Activated T-cell treated with anti-CD3 and anti-CD28 coated beads, Interleukin-2, amount 50 U/mL, for 4 hours (primary cell): ENCODE results near the gene TLCD3A. TPM values are rescaled to one million over a fixed set of nuclear protein-coding genes. Genes with fewer than 3 reads are reported as not detected.
"Not testable (repeated sequence)": the region's sequence is repeated elsewhere in the genome, so short reads cannot be mapped to it uniquely, and the experiment has no call there.

Experiments
- ATAC-seq, 2 donors: fragments of 200-7000 bp; cut with Tn5 transposase; one replicate each; pipeline ENCODE4 v1.10.0; 2021
- DNase-seq: peaks from one replicate; pipeline ENCODE4 v3.0.0-alpha.2; 2020
- H3K27me3 Mint-ChIP-seq: one replicate; pipeline ENCODE4 v1.8.0; 2021; ENCODE audit warnings: low read depth, mixed read lengths
- H3K36me3 Mint-ChIP-seq: one replicate; pipeline ENCODE4 v1.8.0; 2022; ENCODE audit warnings: mixed read lengths; ENCODE audit not compliant: insufficient read depth
- H3K4me1 Mint-ChIP-seq: one replicate; pipeline ENCODE4 v1.8.0; 2021; ENCODE audit warnings: low read depth, mixed read lengths
- H3K4me3 Mint-ChIP-seq: one replicate; pipeline ENCODE4 v1.8.0; 2021; ENCODE audit warnings: mild to moderate bottlenecking, moderate library complexity, mixed read lengths
- H3K9me3 Mint-ChIP-seq: one replicate; pipeline ENCODE4 v1.8.0; 2021; ENCODE audit warnings: mixed read lengths
- total RNA-seq, 3 donors: library from RNA; stranded (reverse); gene quantifications; one replicate each; pipeline ENCODE4 v1.2.1, GENCODE V29; 2021

Gene TLCD3A
- 10 to 100 TPM in 1 of 3 donors, 1 to 10 TPM in 2; 7.0 to 11.5 (median 7.6) TPM for total RNA-seq

DNA sequence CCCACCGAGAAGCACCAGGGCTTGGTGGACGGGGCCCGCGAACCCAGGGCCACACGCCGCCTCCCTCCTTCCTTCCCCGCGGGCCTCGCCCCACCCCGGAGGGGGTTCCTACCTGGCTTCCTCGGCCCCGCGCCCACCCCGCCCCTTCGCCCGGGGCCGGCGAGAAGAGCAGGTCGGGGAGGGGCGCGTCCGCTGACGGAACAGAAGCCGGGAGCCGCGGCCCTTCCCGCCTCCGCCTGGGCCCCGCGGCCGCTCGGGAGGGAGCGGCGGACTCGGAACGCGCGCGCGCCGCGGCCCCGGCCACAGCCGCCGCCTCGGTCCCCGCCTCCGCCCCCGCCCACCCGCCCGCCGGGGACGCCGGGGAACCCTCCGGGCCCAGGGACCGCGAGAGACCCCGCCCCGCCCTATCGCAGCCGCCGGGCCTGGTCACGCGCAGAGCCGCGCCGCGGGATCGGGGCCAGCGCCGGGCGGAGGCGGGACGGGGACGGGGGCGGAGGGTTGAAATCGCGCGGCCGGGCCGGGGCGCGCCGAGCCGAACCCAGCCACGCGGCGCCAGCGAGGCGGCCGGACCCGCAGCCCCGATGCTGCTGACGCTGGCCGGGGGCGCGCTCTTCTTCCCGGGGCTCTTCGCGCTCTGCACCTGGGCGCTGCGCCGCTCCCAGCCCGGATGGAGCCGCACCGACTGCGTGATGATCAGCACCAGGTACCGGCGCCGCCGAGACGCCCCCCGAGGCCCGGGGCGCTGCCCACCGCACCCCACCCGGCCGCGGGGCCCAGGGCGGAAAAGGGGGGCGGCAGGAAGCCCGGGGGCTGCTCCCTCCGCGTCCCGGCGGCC is at the start of gene TLCD3A:
TSS of gene TLCD3A (plus strand) at position 530 of the 835 bp plus-strand sequence. CDS start at position 582, 52 bp downstream.
- ATAC-seq (peak; percentile 77 to 79), DNase-seq (peak; percentile 36)
- no peaks in the 10 kb centered on the region for H3K9me3 Mint-ChIP-seq
- peaks cover 7% of the 10 kb centered on the region for H3K27me3 Mint-ChIP-seq
- H3K4me3 Mint-ChIP-seq = peak within 1 kb of the TSS; percentile 84
- peaks cover 11% of the 10 kb centered on the region for H3K4me1 Mint-ChIP-seq
- no peaks in the 10 kb centered on the region for H3K36me3 Mint-ChIP-seq

DNA sequence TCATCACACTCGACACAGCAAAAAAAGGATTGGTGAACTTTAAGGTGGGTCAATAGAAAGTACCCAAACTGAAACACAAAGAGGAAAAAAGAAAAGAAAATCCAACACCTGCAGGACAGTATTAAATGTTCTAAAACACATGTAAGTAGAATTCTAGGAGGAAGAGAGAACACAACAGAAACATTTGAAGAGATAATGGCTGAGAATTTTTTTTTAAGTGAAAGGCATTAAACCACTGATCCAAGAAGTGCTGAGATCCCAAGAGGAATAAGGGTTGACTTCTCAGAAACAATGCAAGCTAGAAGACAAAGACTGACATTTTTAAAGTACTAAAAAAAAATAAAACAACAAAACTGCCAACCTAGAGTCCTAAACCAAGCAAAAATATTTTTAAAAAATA is 49.4 kb upstream of the TLCD3A start:
- no peak for DNase-seq
- Mint-ChIP-seq H3K4me1 (peaks cover 20% of the 10 kb centered on the region), H3K27me3 (no peaks in the 10 kb centered on the region), H3K36me3 (peaks cover 12% of the 10 kb centered on the region), H3K9me3 (no peaks in the 10 kb centered on the region), H3K4me3 (no peak overlapping the region)
- no peak for ATAC-seq

DNA sequence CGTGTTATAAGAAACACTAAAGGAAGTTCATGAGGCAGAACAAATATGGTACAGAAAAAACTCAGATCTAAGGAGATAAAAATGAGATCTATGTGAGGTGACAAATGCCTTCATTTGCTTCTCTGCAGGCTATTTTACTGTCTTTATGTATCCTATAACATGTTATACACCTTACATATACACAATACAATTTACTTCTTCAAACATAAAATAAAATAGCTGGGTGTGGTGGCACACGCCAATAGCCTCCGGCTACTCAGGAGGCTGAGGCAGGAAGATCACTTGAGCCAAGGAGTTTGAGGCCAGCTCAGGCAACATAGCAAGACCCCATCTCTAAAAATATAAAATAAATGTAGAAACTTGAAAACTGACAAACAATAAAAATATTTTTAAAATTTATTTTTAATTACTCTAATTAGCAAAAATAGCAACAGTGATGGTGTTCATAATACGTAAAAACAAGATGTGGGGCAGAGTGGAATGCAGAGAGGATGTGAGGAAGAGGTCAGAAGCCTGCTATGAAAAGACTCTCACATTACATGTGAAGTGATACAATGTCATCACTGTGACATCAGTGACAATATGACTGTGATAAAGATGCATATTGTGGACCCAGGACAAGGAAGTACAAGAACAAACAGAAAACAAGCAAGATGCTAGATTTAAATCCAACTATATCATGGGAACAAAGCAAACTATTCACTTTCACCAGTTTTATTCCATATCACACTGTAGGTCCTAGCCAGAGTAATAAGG is 48.7 kb upstream of the TLCD3A start:
- Mint-ChIP-seq H3K4me3 (no peak overlapping the region), H3K9me3 (no peaks in the 10 kb centered on the region), H3K27me3 (no peaks in the 10 kb centered on the region), H3K4me1 (peaks cover 20% of the 10 kb centered on the region), H3K36me3 (peaks cover 15% of the 10 kb centered on the region)
- DNase-seq (no peak), ATAC-seq (no peak)

DNA sequence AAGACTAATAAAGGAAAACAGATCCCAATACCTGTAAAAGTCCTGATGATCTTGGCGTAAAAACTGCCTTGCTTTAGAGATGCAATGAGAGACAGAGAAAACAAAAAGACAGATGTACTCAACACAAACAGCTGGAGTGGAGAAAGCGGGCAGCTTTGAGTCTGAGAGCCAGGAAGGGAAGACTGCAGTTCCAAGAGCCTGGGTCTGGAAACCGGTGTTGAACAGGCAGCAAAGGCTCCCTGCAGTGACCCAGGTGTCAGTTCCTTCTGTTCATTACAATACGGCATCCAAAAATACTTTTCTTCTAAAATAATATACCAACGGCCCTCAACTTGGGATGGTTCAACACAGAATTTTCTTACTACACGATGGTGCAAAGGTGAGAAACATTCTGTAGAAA is 47.4 kb upstream of the TLCD3A start:
- ATAC-seq = no peak
- no peak overlapping the region for H3K4me3 Mint-ChIP-seq
- peaks cover 20% of the 10 kb centered on the region for H3K36me3 Mint-ChIP-seq

DNA sequence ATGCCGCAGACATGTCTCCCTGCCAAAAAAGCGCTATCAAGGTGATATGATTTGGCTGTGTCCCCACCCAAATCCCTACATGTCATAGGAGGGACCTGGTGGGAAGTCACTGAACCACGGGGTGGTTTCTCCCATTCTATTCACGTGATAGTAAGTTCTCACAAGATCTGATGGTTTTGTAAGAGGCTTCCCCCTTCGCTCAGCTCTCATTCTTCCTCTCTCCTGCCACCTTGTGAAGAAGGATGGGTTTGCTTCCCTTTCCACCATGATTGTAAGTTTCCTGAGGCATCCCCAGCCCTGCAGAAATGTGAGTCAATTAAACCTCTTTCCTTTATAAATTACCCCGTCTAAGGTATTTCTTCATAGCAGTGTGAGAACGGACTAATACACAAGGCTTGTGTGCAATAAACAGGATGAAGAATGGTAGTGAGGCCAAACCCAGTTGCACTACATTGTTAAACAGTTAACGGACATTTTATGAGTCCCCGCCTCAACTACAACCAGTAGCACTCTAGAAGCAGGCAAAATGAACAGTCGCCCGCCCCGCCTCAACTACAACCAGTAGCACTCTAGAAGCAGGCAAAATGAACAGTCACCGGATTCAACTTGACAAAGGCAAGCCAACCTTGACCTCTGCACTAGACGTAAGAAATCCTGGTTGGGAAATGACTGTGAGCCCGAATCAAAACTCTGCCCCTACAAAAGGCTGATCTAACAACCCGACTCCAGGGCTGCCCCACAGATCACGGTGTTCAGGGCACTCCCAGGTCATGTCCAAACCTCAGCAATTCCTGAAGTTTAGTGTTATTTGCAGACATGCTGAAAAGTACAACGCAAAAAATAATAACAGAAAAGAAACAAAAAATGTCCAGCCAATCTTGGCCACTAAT is 44.1 kb upstream of the TLCD3A start:
- DNase-seq (no peak), ATAC-seq (no peak)
- Mint-ChIP-seq H3K9me3 (no peaks in the 10 kb centered on the region), H3K27me3 (no peaks in the 10 kb centered on the region), H3K4me3 (no peak overlapping the region), H3K4me1 (peaks cover 2% of the 10 kb centered on the region), H3K36me3 (peaks cover 33% of the 10 kb centered on the region)

More for the DNA sequence above, 47.4 kb upstream of the TLCD3A start:
- Mint-ChIP-seq H3K9me3 (no peaks in the 10 kb centered on the region), H3K4me1 (peaks cover 20% of the 10 kb centered on the region), H3K27me3 (no peaks in the 10 kb centered on the region)
- DNase-seq = no peak

DNA sequence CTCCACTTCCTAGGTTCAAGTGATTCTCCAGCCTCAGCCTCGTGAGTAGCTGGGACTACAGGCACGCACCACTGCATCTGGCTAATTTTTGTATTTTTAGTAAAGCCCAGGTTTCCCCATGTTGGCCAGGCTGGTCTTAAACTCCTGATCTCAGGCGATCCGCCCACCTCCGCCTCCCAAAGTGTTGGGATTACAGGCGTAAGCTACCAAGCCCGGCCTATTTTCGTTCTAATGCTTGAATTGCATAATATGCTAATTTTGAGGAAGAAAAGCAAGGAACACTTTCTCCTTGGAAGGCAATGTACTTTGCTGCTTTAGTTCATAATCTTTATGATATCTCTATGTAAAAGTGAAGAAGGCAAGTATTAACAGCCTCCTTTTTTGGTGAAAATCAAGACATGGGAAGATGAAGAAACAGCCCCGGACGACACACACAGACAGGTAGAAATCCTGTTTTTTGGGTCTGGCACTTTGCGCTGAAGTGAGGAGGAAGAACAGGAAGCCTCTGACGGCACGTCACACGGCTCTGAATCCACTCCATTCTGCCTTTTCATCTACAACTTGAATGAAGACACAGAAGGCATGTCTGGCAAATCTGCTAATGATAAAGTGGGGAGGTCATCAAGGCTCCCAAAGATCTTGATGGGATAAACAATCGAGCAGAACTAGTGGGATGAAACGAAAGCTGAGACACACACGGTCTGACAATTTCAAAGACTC is 42.7 kb upstream of the TLCD3A start:
- Mint-ChIP-seq H3K9me3 (no peaks in the 10 kb centered on the region), H3K36me3 (peaks cover 37% of the 10 kb centered on the region), H3K4me3 (no peak overlapping the region), H3K27me3 (no peaks in the 10 kb centered on the region), H3K4me1 (no peaks in the 10 kb centered on the region)
- DNase-seq (no peak), ATAC-seq (no peak)

DNA sequence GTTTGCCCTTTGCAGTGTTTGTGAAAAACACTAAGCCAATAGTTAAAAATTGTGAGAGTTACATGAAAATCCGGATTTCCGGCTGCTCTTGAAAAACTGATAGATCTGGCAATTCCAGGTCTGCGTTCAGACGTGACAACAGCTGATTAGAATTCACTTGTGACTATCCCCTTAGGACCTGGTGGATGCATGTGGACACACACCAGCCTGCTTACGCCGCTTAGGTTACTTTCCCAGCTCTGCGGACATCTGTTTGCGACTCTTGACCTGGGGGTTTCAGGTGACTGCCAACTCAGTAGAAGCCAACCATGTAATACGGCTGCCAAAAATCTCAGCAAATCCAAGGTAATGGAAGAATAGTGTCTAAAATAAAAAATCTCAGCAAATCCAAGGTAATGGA is 42.0 kb upstream of the TLCD3A start:
- DNase-seq (no peak), ATAC-seq (no peak)
- no peak overlapping the region for H3K4me3 Mint-ChIP-seq
- no peaks in the 10 kb centered on the region for H3K27me3 Mint-ChIP-seq
- no peaks in the 10 kb centered on the region for H3K4me1 Mint-ChIP-seq
- no peaks in the 10 kb centered on the region for H3K9me3 Mint-ChIP-seq
- H3K36me3 Mint-ChIP-seq = peaks cover 39% of the 10 kb centered on the region

DNA sequence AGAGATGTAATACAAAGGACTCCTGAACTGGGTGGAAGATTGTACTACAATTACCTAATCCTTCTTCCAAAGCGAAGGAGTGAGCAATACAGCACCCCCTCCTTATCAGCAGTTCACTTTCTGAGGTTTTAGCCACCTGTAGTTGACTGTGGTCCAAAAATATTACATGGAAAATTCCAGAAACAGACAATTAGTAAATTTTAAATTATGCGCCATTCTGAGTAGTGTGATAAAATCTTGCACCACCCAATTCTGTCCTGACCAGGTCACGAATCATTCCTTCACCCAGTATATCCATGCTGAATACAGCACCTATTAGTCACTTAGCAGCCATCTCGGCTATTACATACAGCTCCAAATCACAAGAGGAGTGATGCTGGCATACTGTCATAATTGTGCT is 41.0 kb upstream of the TLCD3A start:
- H3K4me1 Mint-ChIP-seq = no peaks in the 10 kb centered on the region
- no peak overlapping the region for H3K4me3 Mint-ChIP-seq
- no peak for ATAC-seq

DNA sequence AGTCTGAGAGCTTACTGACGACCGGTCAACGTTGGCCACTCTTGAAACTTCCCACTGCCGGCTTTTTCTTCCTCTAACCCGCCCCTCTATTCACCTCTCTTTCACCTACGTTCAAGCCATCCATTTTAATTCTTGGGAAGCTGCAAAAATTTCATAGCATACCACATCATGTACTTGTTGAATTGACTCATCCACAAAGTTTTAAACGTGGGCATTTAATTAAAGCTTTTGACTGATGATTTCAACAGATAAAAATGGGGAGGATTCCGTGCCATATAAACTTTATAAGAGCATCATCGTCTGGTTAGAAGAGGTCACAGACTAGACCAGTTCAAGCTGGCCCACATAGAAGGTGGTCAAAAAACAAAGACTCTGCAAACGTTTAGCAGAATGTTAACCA is 40.3 kb upstream of the TLCD3A start:
- Mint-ChIP-seq H3K9me3 (no peaks in the 10 kb centered on the region), H3K36me3 (peaks cover 43% of the 10 kb centered on the region), H3K4me1 (no peaks in the 10 kb centered on the region), H3K4me3 (no peak overlapping the region), H3K27me3 (no peaks in the 10 kb centered on the region)
- DNase-seq = no peak
- no peak for ATAC-seq

More for the DNA sequence above, 41.0 kb upstream of the TLCD3A start:
- no peak for DNase-seq
- no peaks in the 10 kb centered on the region for H3K9me3 Mint-ChIP-seq
- H3K36me3 Mint-ChIP-seq = peaks cover 41% of the 10 kb centered on the region
- H3K27me3 Mint-ChIP-seq = no peaks in the 10 kb centered on the region

DNA sequence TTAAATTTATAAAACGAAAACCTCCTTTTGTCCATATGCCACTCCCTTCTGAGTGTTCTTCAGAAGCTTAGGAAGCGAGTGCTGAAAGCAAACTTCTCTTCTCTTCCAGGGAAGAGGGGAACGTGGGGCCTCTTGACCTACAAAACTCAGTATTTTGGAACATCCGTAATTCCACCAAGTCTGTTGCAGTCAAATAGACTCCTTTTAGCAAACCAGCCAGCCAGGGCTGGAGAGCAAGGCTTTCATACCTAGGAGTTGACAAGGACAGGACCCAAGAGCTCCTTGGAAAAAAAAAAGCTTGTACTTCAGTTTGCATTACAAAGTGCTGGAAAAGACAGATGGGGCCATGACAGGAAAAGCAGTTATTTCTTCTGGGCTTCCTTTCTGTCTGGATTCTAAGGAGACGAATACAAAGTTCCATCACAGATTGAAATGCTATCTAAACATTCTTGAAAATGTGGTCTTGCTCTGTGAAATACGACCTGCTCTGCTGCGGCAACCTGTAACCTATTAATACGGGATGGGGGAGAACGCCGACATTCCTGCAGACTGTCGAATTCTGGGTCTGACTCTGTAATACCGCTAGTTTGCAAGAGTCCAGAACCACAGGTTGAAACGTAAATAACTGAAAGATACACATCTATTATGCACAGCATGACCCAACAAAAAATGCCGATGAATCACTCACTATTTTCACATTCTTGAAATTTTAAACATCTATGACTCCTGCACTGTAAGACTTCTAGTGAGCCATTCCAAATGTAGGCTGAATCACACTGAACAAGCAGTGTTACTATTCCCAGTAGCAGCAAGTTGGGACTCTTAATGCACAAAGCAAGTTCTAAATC is 38.4 kb upstream of the TLCD3A start:
- no peaks in the 10 kb centered on the region for H3K9me3 Mint-ChIP-seq
- DNase-seq (no peak), ATAC-seq (no peak)
- H3K36me3 Mint-ChIP-seq = peaks cover 44% of the 10 kb centered on the region
- H3K4me3 Mint-ChIP-seq = no peak overlapping the region
- H3K4me1 Mint-ChIP-seq = no peaks in the 10 kb centered on the region
- H3K27me3 Mint-ChIP-seq = no peaks in the 10 kb centered on the region

DNA sequence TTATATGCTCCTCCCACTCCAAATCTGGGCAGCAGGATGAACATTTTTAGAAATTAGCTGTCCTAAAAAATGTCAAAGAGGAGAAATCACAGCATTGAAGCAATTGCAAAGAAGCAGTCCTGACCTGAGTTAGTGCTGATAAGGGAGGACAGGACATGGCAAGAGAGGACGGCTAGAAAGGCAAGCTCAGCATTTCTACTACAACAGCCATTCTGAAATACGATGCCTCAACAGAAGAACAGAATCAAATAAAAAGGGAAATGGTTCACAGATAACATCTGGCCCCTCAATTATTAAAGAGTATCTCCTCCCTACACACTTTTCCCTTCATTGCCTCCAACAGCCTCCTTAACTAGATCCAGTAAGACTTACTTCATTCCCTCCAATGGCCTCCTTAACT is 36.0 kb upstream of the TLCD3A start:
- H3K4me1 Mint-ChIP-seq = no peaks in the 10 kb centered on the region
- no peaks in the 10 kb centered on the region for H3K27me3 Mint-ChIP-seq
- no peak for DNase-seq
- ATAC-seq = no peak
- H3K4me3 Mint-ChIP-seq = no peak overlapping the region
- H3K9me3 Mint-ChIP-seq = no peaks in the 10 kb centered on the region
- peaks cover 35% of the 10 kb centered on the region for H3K36me3 Mint-ChIP-seq

DNA sequence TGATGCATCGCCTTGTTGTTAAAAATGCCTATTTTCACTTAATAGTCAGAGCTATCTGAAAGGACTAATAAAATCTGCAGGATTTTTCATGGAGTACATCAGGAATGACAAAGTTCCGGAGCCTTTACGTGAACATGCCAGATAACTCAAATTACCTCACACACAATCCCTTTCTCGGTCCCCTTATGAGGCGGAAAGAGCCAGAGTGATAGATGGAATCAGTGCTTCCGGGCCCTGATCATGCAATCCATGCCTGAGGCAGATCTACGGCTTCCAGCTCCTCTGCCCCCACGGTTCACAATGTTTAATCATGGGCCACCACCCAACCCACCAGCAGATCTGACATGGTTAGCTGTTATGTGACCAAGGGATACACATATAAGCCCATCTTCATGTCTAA is 34.7 kb upstream of the TLCD3A start:
- Mint-ChIP-seq H3K4me1 (no peaks in the 10 kb centered on the region), H3K9me3 (no peaks in the 10 kb centered on the region), H3K27me3 (no peaks in the 10 kb centered on the region), H3K4me3 (no peak overlapping the region), H3K36me3 (peaks cover 26% of the 10 kb centered on the region)
- DNase-seq (no peak), ATAC-seq (no peak)

DNA sequence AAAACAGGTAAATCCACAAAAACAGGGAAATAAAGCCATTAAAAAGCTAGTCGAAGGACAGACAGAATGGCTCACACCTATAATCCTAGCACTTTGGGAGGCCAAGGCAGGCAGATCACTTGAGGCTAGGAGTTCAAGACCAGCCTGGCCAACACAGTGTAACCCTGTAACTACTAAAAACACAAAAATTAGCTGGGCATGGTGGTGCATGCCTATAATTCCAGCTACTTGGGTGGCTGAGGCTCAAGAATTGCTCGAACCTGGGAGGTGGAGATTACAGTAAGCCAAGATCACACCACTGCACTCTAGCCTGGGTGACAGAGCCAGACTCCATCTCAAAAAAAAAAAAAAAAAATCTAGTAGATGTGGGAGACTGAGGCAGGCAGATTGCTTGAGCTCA is 34.3 kb upstream of the TLCD3A start:
- DNase-seq, H3K27me3 Mint-ChIP-seq, H3K9me3 Mint-ChIP-seq, ATAC-seq, H3K4me1 Mint-ChIP-seq, H3K4me3 Mint-ChIP-seq: not testable (repeated sequence)
- peaks cover 26% of the 10 kb centered on the region for H3K36me3 Mint-ChIP-seq
